Measurements from ENCODE around the gene NLRC4.

- TF ChIP-seq, protein P1, sequence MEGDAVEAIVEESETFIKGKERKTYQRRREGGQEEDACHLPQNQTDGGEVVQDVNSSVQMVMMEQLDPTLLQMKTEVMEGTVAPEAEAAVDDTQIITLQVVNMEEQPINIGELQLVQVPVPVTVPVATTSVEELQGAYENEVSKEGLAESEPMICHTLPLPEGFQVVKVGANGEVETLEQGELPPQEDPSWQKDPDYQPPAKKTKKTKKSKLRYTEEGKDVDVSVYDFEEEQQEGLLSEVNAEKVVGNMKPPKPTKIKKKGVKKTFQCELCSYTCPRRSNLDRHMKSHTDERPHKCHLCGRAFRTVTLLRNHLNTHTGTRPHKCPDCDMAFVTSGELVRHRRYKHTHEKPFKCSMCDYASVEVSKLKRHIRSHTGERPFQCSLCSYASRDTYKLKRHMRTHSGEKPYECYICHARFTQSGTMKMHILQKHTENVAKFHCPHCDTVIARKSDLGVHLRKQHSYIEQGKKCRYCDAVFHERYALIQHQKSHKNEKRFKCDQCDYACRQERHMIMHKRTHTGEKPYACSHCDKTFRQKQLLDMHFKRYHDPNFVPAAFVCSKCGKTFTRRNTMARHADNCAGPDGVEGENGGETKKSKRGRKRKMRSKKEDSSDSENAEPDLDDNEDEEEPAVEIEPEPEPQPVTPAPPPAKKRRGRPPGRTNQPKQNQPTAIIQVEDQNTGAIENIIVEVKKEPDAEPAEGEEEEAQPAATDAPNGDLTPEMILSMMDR (conservative IDR thresholded peaks at IDR 0.05; ENCODE audit: low read depth, low read length), result no peak
- no peak for TF ChIP-seq EZH2 (IDR thresholded peaks at IDR 0.05; ENCODE audit: borderline replicate concordance, low read depth, low read length, poor library complexity, severe bottlenecking)
Measured at GRCh38 chr2:32291746-32292145, 27.1 kb upstream of the NLRC4 start.

All from A673 (cell line).